HG03196 (cell line): ENCODE data around the gene ZNF484.
A peak's percentile ranks its signal among the peaks of the same experiment; 100 is the strongest.
"Not testable (repeated sequence)": the region's sequence is repeated elsewhere in the genome, so short reads cannot be mapped to it uniquely, and the experiment has no call there.

Source experiments
- ATAC-seq: cut with Tn5 transposase; IDR thresholded peaks from one replicate; pipeline ENCODE4 v1.9.1; 2021; ENCODE audit not compliant: unreplicated experiment

ZNF484 gene

DNA sequence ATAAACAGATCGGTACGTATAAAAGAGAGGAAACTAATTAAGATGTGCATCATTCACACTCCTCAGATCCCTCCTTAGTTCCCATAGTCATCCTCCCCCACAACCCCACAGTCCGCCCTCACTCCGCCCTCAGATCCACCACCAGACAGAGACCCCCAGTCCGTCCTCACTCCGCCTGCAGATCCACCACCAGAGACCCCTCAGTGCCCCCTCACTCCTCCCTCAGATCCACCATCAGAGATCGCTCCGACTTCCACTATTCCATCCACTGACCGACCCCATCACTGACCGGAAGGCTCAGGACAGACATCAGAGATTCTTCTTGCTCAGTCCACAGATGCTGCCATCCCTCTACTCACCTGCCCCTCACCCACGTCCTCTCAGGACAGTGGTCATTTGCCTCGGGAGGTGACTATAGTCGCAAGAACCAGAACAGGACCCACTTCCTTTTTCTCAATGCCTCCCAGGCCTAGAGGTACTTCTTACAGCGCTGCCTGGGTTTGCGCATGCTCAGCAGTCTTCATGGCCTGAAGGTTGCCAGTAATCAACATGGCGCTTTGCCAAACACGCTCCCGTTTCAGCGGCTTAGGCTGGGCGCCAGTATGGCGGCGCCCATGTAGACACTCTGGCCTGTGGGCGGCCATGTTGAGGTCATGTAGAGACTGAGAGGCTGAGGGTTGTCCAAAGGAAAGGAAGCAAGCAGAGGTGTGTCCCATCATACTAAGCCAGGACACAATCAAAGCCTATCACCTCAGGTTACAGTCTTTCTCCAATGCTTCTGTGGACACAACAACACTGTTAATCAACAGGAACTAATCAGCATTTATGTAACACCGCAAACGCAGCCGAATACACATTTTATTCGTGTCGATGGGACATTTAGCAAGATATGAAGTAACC lies at the start of gene ZNF484:
ZNF484 (minus strand) TSS at position 508 of the 900 bp plus-strand sequence. CDS start 3,009 bp downstream, outside the sequence.
- peak; percentile 99 for ATAC-seq

DNA sequence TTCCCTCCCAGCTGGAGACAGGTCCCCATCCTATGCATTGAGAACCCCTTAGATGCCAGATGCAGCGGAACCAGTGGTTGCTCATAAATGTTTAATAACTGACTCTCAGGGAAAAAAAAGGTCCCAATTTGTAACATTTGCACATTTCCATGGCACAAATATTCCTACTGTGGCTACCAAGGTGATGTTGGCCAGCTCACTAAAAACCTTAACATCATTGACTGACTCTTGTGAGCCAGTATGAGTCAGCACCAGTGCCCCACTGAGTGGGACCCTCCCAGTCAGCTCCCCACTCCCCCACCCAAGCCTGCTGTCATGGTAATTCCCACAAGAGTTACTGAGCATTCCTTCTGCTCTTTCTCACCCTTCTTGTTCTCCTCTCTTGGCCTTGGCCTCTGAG lies 42.6 kb upstream of the ZNF484 start:
- ATAC-seq: no peak

DNA sequence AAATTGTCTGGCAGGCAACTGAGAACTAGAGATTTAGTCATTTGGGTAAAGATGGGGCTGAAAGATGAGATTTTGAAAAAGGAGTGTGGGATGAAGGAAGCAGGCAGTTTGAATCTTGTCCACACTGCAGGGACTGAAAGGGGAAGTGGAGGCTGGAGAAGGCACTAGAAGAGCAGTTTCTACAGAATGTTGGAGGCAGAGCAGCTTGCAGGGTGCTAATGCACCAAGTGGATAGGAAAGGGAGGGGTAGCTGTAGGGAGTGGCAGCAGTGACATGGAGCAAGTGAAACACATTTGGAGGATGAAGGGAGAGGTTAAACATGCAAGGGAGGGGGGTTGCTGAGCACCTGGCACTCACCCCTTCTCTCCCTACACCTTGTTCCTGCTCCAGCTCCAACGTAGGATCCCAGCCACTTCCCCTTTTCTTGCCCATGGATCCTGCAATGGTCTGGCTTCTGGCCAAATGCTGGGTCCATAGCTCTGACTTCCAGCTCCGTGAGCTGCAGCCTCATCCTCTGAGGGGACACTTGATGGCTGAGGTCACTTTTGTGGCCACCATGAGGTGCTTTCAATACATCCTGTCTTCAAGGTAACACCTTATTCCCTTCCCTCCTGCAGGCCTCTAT lies 39.5 kb upstream of the ZNF484 start:
- no peak for ATAC-seq

DNA sequence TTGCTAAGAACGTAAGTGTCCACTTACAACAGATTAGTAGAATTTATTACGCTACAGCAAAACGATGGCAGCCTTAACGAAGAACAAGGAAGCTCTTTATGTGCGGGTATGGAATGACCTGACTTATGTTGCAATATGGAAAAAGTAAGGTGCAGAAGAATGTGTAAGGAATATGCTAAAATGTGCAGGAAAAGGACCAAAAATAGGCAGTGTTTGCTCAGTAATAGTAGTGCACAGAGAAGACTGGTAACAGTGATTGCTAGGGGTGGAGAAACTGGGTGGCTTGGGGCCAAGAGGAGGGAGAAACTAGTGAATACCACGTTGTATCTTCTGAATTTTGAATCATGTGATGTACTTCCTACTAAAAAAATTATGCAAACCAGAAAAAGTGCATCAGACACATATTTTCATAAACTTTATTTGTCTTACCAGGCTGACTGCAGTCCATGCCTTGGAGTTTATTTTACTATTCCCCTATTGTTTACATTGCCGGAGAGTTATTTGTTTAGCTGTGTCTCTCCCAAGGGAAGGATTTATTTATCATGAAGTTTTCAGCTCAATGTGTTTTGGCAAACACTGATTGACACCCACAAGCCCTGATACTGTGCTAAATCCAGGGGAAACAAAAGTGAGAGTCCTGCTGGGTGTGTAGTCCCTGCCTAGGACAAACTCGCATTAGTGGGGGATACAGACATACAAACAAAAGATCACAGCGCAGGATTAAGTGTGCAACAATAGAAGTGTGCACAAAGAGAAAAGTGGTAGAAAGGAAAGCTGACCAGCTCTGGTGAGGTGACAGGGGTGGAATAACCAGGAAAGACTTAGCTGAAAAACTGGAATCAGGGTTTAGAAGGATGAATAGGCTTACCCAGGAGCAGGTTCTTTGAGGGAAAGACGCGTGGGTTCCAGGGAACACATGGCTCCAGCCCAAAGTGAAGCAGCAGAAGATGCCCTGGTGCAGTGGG lies 34.0 kb upstream of the ZNF484 start:
- no peak for ATAC-seq

DNA sequence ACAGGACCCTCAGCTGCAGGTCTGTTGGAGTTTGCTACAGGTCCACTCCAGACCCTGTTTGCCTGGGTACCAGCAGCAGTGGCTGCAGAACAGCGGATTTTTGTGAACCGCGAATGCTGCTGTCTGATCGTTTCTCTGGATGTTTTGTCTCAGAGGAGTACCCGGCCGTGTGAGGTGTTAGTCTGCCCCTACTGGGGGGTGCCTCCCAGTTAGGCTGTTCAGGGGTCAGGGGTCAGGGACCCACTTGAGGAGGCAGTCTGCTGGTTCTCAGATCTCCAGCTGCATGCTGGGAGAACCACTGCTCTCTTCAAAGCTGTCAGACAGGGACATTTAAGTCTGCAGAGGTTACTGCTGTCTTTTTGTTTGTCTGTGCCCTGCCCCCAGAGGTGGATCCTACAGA lies 27.3 kb upstream of the ZNF484 start:
- ATAC-seq: not testable (repeated sequence)

DNA sequence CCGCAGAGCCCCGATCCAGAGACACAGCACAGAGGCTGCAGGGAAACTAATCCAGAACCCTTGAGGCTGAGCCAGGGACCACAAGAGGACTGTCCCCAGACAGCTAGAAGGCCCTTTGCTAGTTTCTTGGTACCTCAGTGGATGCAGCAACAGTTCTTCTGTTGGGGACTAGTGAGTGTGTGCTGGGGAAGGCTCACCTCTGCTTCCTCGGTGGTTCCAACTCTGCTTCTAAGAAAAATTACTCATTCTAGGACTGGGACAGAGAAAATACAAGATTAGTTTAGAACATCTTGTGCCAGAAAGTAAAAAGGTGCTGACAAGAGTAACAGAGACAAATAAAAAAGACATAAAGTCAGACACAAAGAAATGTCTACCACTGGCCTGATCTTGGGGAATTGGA lies 19.5 kb upstream of the ZNF484 start:
- no peak for ATAC-seq

DNA sequence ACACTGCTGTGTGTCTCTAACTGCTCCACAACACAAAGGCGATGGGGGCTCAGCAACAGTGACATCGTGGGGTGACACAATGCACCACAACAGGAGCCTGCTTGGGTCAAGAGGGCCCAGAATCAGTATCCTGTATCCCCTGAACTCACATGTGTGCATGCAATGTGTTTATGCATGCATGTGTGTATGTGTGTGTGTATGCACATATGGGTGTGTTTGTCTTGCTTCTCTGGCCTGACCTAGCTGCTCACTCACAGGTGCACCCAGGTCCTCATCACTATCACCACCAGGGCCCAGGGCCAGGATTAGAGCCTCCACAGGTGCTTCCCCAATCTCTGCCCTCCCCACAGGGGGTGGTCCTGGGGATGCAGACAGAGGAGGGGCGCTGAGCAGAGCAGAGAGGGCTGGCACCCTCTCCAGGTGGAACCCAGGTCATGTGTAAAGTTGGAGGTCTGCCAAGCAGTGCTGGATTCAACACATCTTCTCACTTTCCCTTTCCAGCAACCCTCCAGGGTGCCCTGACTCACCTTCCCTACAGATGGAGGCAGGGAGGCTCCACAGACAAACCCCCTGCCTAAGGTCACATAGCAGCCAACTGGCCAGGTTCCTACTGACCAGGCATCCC lies 18.1 kb upstream of the ZNF484 start:
- ATAC-seq: no peak

DNA sequence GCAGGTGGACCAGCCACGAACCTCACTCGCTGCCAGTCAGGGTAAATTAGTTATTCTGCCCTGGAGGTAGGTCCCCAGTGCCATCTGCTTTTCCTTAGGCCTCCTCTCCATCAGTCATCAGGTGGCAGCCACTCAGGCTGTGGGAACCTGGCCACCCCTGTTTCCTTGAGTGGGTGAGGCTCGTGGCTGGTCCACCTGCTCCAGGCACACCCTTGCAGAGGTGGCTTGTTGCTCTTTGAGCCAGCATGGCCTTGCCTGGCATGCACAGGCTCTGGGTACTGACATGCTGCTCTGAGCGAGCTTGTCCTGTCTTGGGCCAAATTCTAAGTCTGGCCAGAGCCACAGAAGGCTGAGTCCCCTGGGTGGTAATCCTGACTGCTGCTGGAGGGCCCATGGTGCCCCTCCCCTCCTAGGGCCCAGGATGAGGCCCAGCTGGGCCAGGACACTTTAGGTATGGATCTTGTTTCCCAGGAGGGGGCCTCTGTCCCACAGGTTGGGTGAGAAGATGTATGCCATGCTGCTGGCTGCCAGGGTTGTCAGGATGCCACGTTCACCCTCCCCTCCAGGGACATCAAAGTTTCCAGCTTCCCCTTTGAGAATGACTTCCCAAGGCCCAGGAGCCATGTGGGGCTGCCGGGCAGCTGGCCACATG lies 17.0 kb upstream of the ZNF484 start:
- ATAC-seq: no peak

DNA sequence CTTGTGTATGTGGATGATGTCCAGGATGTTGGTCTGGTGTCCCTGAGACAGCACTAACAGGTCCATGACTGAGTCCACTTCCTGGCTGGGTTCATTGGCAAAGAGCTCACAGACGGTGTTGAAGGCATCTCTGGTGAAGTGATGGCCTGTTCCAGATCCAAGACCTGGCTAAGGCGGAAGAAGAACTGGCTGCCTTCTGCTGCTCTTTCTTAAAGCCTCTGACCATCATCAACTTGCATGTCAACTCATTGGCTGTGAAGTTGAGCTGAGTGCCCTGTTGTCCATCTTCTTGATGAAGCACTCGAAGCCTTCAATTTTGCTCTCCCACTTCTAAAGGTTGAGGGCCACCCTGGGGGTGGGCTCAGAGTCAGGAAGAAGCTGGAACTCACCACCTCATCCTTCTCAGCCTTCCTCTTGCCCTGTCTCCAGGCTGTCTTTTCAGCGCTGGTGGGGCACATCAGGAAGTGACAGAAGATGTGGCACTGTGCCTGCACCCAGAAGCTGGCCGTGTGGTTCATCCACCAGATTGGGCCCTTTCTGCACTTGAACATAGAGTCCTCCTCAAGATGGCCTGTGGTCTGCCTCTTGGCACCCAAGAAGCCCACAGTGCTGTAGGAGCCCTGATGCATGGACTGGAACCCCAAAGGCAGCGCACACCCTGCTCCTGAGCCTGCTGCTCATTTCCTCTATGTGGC lies 16.2 kb upstream of the ZNF484 start:
- not testable (repeated sequence) for ATAC-seq

DNA sequence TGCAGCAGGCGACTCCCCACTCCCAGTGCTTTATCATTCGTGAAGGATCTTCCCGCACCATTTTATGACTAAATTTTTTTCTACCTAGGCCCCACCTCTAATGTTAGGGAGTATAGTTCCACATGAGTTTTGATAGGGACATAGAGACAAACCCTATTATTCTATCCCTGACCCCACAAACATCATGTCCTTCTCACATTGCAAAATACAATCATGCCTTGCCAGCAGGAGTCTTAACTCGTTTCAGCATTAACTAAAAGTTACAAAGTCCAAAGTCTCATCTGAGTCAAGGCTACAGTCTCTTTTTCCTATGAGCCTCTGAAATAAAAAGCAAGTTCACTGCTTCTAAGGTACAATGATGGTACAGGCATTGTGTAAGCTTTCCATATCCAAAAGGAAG lies 14.4 kb upstream of the ZNF484 start:
- ATAC-seq: not testable (repeated sequence)

DNA sequence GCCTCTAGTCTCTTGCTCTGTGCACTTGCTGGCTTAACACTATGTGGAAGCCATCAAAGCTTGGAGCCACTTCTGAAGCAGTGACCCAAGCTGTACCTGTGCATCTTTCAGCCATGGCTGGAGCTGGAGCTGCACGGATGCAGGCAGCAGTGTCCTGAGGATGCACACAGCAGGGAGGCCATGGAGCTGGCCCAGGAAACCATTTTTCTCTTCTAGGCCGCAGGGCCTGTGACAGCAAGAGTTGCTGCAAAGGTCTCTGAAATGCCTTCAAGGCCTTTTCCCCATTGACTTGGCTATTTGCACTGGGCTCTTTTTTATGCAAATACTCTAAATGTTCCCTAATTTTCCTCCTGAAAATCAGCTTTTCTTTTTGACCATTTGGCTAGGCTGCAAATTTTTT lies 12.9 kb upstream of the ZNF484 start:
- no peak for ATAC-seq

DNA sequence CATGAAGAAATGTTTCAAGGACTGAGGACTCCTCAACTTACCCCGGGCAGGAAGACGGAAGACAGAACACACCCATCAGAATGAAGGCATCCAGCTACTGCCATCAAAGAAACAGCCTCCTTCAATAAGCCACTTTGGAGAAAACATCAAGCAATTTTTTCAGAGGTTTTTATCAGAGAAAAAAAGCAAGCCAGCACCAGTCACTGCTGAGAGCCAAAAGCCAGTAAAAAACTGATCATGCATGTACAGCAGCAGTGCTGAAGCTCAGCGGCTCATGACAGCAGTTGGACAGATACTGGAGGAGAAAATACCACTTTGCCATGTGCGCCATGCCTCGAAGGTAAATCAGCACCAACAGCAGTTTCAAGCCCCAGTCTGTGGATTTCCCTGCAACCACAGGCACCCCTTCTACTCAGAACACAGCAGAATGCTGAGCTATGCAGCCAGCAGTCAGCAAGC lies 10.1 kb upstream of the ZNF484 start:
- no peak for ATAC-seq

DNA sequence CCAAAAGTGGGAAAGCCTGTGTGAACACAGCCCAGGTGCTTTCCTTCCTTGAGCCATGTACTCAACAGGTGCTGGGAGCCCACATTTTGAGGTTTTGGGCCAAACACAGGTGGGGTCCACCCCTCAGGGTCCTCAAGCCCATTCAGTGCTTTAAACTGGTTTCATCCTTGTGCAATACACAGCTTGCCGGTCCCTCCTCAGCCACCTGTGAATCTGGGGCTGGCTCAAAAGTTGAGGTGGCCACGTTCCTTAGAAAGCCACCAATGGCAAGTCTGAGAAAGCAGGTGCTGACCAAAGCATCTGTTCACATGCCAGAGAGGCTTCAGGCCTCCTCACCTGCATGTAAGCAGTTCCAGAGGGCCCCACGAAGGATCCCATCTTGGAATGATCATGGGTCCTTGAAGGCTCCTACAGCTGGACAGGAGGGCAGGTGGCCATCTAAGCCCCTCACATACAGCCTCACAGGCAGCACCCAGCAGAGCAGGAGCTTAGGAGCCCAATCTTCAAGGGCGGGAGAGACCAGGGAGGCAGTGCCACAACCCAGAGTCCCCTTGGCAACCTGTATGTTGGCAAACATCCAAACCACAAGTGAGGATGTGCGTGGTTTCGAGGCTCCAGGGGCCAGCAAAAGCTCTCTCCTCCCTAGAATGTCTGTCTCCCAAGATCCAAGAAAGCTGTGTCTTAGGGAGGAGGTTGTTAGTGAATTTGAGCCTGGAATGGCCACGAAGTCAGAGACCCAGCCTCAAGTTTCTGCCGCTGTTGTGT lies 9.2 kb upstream of the ZNF484 start:
- ATAC-seq: not testable (repeated sequence)

DNA sequence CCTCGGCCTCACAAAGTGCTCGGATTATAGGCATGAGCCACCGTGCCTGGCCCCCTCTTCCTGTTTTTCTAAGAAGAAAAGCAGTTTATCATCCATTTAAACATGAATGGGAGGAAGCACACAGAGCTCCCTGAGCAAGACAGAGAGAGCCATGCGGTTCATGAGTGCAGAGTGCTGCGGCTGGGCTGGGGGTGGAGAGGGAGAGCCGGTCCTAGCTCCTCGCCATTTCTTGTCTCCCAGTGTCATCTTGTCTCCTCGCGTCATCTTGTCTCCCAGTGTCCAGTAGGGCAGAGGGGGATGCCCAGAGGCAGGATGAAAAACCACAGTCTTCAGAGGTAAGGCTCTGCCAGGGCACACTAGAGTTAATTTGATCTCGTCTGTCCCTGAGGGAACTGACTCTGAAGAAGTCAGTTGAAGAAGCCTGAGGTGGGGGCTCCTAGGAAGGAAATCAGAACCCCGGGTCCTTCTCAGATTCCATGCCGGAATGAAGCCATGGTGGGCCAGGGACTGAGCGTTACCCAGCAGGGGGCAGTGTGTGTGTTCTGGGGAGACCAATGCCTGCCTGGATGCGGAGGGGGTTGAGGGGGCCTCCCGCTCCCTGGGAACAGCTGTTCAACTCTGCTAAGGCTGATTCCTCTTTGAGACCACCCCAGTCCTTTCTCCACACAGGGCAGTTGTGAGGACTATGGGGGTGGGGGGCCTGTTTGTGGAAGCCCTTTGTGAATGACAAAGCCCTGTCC lies 6.0 kb upstream of the ZNF484 start:
- not testable (repeated sequence) for ATAC-seq

DNA sequence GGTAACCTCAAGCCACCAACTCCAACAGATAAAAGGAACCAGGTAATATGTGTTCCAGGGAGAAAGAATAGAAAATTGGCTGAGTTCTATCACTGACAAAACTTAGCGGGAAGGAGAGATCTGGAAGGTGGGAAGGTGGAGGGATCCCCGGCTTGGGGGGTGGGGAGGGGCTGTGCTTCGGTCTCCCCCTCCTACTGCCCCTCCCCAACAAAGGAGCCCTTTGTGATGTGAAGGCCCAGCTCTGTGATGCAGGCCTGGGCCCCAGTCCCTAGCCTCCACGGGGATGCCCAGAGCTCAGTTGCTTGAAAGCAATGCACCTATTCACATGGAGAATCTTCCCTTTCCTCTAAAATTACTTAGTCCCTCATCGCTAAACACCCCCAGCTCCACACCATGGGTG lies 4.4 kb upstream of the ZNF484 start:
- ATAC-seq: no peak

DNA sequence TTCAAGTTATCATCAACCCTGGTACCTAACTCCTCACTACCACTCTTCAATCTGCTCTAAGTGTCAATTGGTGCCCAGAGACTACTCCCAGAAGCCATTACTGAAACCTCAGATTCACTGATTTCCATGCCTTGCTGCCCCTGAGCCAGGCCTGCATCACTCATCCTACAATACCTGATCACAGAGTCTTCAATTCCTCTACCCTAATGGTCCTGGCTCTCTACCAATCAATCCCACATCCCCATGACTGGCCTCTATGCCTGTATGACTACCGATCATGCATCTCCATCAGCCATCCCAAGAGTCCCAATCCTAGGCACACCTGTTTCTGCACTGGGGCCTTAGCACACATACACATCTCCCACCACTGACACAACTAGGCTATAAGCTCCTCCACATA lies 2.5 kb downstream of the ZNF484 start:
- ATAC-seq: no peak

DNA sequence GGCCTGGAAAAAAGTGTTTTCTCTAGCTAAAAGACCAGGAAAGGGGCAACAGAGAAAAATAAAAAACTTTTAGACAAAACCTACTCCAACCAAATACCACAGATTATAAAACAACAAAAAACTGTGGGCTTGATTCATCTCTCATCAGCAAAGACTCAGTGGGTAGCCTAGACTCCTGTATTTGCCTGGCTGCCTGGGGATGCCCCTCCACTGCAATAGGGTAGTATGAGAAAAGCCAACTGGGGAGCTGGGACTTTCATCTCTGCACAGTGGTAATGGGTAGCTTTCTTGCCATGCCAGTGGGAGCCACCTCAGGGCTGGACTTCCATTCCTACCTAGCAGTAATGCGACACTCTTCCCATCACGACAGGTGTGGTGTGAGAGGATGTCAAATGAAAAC lies 7.5 kb downstream of the ZNF484 start:
- no peak for ATAC-seq

DNA sequence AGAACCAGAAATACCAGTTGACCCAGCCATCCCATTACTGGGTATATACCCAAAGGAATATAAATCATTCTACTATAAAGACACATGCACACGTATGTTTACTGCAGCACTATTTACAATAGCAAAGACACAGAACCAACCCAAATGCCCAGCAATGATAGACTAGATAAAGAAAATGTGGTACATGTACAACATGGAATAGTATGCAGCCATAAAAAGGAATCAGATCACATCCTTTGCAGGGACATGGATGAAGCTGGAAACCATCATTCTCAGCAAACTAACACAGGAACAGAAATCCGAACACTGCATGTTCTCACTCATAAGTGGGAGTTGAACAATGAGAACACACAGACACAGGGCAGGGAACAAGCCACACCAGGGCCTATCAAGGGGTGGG lies 11.2 kb downstream of the ZNF484 start:
- not testable (repeated sequence) for ATAC-seq
